IMR-90 (cell line): ENCODE data around the gene SFT2D2. TPM values are rescaled to one million over a fixed set of nuclear protein-coding genes. Genes with fewer than 3 reads are reported as not detected.

ENCODE experiments used
- ATAC-seq: fragments of 200-7000 bp; cut with Tn5 transposase; 2 replicates; pipeline ENCODE4 v1.9.1; 2020; ENCODE audit warnings: low read depth, mild to moderate bottlenecking, moderate library complexity
- BruUV-seq: library from RNA; stranded (reverse); fragments of 400-500 nt; replicated peaks from 2 replicates; lab custom pipeline; 2021; lab: Mats Ljungman, UMichigan
- CTCF ChIA-PET: fragments of 300-600 bp; formaldehyde crosslinking; extraction: SDS; loops from one replicate; lab custom pipeline; 2021; ENCODE audit warnings: antibody characterized with exemption; lab: Yijun Ruan, JAX
- POLR2A ChIA-PET: fragments of 300-600 bp; sonication (Branson Sonifier 250); formaldehyde crosslinking; loops from one replicate; lab custom pipeline; 2022; ENCODE audit warnings: antibody characterized with exemption; ENCODE audit not compliant: unreplicated experiment; lab: Charles Lee
- DNase-seq: peaks from one replicate; pipeline ENCODE4 v3.0.0; 2013
- H2AFZ ChIP-seq: replicated peaks from 2 replicates; pipeline ENCODE3; 2013; ENCODE audit warnings: low read length, mild to moderate bottlenecking; ENCODE audit not compliant: poor library complexity
- H2AK5ac ChIP-seq: 2 replicates; pipeline ENCODE4 v1.6.1; 2013; ENCODE audit warnings: low read depth, low read length, inconsistent platforms
- H2AK9ac ChIP-seq: replicated peaks from 2 replicates; pipeline ENCODE3; 2013; ENCODE audit warnings: mild to moderate bottlenecking, low read depth, low read length, moderate library complexity; ENCODE audit not compliant: poor library complexity
- H2BK120ac ChIP-seq: 2 replicates; pipeline ENCODE4 v1.6.1; 2013; ENCODE audit warnings: low read depth, low read length, inconsistent platforms
- H2BK15ac ChIP-seq: 3 replicates; pipeline ENCODE4 v1.6.1; 2013; ENCODE audit warnings: low read depth, low read length, inconsistent platforms
- H2BK20ac ChIP-seq: 2 replicates; pipeline ENCODE4 v1.6.1; 2013; ENCODE audit warnings: low read depth, mild to moderate bottlenecking, inconsistent platforms, low read length, moderate library complexity
- H2BK5ac ChIP-seq: 2 replicates; pipeline ENCODE4 v1.6.1; 2013; ENCODE audit warnings: mild to moderate bottlenecking, low read depth, low read length, inconsistent platforms; ENCODE audit not compliant: poor library complexity, severe bottlenecking
- H3K14ac ChIP-seq: replicated peaks from 2 replicates; pipeline ENCODE4 v1.6.1; 2013; ENCODE audit warnings: low read depth, low read length, inconsistent platforms
- H3K18ac ChIP-seq: 2 replicates; pipeline ENCODE4 v1.6.1; 2013; ENCODE audit warnings: low read depth, low read length, control low read depth
- H3K23ac ChIP-seq: 2 replicates; pipeline ENCODE4 v1.6.1; 2013; ENCODE audit warnings: low read depth, low read length, inconsistent platforms
- H3K27ac ChIP-seq: 2 replicates; pipeline ENCODE4 v1.5.1; 2013; ENCODE audit warnings: mild to moderate bottlenecking, control low read depth, low read length; ENCODE audit not compliant: insufficient read depth
- H3K27me3 ChIP-seq: 2 replicates; pipeline ENCODE4 v1.6.1; 2013; ENCODE audit warnings: low read length; ENCODE audit not compliant: control insufficient read depth, insufficient read depth
- H3K36me3 ChIP-seq: 2 replicates; pipeline ENCODE4 v1.6.1; 2013; ENCODE audit warnings: low read length, mixed read lengths; ENCODE audit not compliant: control insufficient read depth, insufficient read depth
- H3K4ac ChIP-seq: 2 replicates; pipeline ENCODE4 v1.6.1; 2013; ENCODE audit warnings: low read depth, low read length, inconsistent platforms
- H3K4me1 ChIP-seq: 2 replicates; pipeline ENCODE4 v1.6.1; 2013; ENCODE audit warnings: low read length, mixed read lengths; ENCODE audit not compliant: control insufficient read depth, insufficient read depth
- H3K4me2 ChIP-seq: 2 replicates; pipeline ENCODE4 v1.6.1; 2013; ENCODE audit warnings: low read depth, mild to moderate bottlenecking, control low read depth, low read length, moderate library complexity
- H3K4me3 ChIP-seq: 2 replicates; pipeline ENCODE4 v1.5.1; 2013; ENCODE audit warnings: low read depth, mild to moderate bottlenecking, control low read depth, low read length, moderate library complexity; ENCODE audit not compliant: insufficient read depth
- H3K56ac ChIP-seq: 2 replicates; pipeline ENCODE4 v1.6.1; 2013; ENCODE audit warnings: low read length, inconsistent platforms; ENCODE audit not compliant: insufficient read depth; ENCODE audit errors: extremely low read depth
- H3K79me1 ChIP-seq, 2 experiments: 2 replicates each; pipeline ENCODE4 v1.6.1; 2013; ENCODE audit warnings: low read length in 2 of 2, inconsistent platforms in 1 of 2, low read depth in 1 of 2
- H3K9ac ChIP-seq: 2 replicates; pipeline ENCODE4 v1.6.1; 2013; ENCODE audit warnings: low read depth, low read length, control low read depth
- H3K9me1 ChIP-seq: 2 replicates; pipeline ENCODE4 v1.6.1; 2013; ENCODE audit warnings: low read length, inconsistent platforms; ENCODE audit not compliant: insufficient read depth
- H3K9me3 ChIP-seq: 2 replicates; pipeline ENCODE4 v1.6.1; 2013; ENCODE audit warnings: low read length; ENCODE audit not compliant: control insufficient read depth, insufficient read depth
- H4K20me1 ChIP-seq: 2 replicates; pipeline ENCODE4 v1.6.1; 2013; ENCODE audit warnings: low read length, inconsistent platforms; ENCODE audit not compliant: insufficient read depth
- H4K5ac ChIP-seq: 2 replicates; pipeline ENCODE4 v1.6.1; 2013; ENCODE audit warnings: mild to moderate bottlenecking, low read depth, low read length, control low read depth
- H4K8ac ChIP-seq, 2 experiments: 2 replicates each; pipeline ENCODE4 v1.6.1; 2013; ENCODE audit warnings: low read depth in 2 of 2, low read length in 2 of 2, control low read depth in 1 of 2, inconsistent platforms in 1 of 2
- H4K91ac ChIP-seq: 2 replicates; pipeline ENCODE4 v1.6.1; 2013; ENCODE audit warnings: low read depth, low read length, inconsistent platforms; ENCODE audit not compliant: insufficient read depth
- BHLHE40 ChIP-seq: fragments of 150-350 bp; IDR thresholded peaks from 2 replicates; pipeline ENCODE4 v1.6.1; 2016; ENCODE audit warnings: mild to moderate bottlenecking, low read depth, low read length
- CEBPB ChIP-seq: IDR thresholded peaks from 2 replicates; pipeline ENCODE4 v1.6.1; 2012; ENCODE audit warnings: low read depth, low read length, improper control_type of control experiment
- CHD1 ChIP-seq: IDR thresholded peaks from 2 replicates; pipeline ENCODE4 v1.6.1; 2012; ENCODE audit warnings: low read depth, low read length, improper control_type of control experiment
- CTCF ChIP-seq: conservative IDR thresholded peaks from 2 replicates; pipeline ENCODE4 v1.5.1; 2012; ENCODE audit warnings: mild to moderate bottlenecking, low read depth, low read length, improper control_type of control experiment
- FOS ChIP-seq: fragments of 150-350 bp; IDR thresholded peaks from 2 replicates; pipeline ENCODE4 v1.6.1; 2016; ENCODE audit warnings: low read depth, low read length
- MAFK ChIP-seq: IDR thresholded peaks from 2 replicates; pipeline ENCODE4 v1.6.1; 2012; ENCODE audit warnings: low read depth, low read length, improper control_type of control experiment
- MAZ ChIP-seq: IDR thresholded peaks from 2 replicates; pipeline ENCODE4 v1.6.1; 2012; ENCODE audit warnings: low read depth, mild to moderate bottlenecking, low read length, improper control_type of control experiment, moderate library complexity, borderline replicate concordance
- MXI1 ChIP-seq: IDR thresholded peaks from 2 replicates; pipeline ENCODE4 v1.6.1; 2012; ENCODE audit warnings: low read depth, mild to moderate bottlenecking, low read length, moderate library complexity, borderline replicate concordance
- NFE2L2 ChIP-seq: fragments of 150-350 bp; IDR thresholded peaks from 2 replicates; pipeline ENCODE4 v1.6.1; 2016; ENCODE audit warnings: low read depth, mild to moderate bottlenecking, low read length
- POLR2A ChIP-seq: IDR thresholded peaks from 2 replicates; pipeline ENCODE4 v1.6.1; 2012; ENCODE audit warnings: mild to moderate bottlenecking, low read depth, low read length
- RAD21 ChIP-seq: IDR thresholded peaks from 2 replicates; pipeline ENCODE4 v1.6.1; 2012; ENCODE audit warnings: low read length, improper control_type of control experiment
- RCOR1 ChIP-seq: IDR thresholded peaks from 2 replicates; pipeline ENCODE4 v1.6.1; 2012; ENCODE audit warnings: mild to moderate bottlenecking, low read length, improper control_type of control experiment; ENCODE audit not compliant: insufficient replicate concordance
- RFX5 ChIP-seq: IDR thresholded peaks from 2 replicates; pipeline ENCODE4 v1.8.0; 2012; ENCODE audit warnings: low read depth, mild to moderate bottlenecking, low read length, moderate library complexity
- SMC3 ChIP-seq: fragments of 150-350 bp; IDR thresholded peaks from 2 replicates; pipeline ENCODE4 v1.6.1; 2016; ENCODE audit warnings: low read depth, mild to moderate bottlenecking, antibody characterized with exemption, low read length, moderate library complexity
- USF2 ChIP-seq: fragments of 150-350 bp; IDR thresholded peaks from 2 replicates; pipeline ENCODE4 v1.6.1; 2017; ENCODE audit warnings: mild to moderate bottlenecking, antibody characterized with exemption, low read length, low read depth
- WGBS, 2 experiments: methylation state at CpG; one replicate each; pipeline versions ENCODE4 v1.1.5 to v1.1.7; 2013; ENCODE audit warnings: missing lambda C conversion rate in 2 of 2; ENCODE audit not compliant: insufficient read length in 1 of 2; ENCODE audit errors: extremely low coverage in 2 of 2; 5-methylcytosine and 5-hydroxymethylcytosine counted together
- dilution Hi-C: fragments of 300-500 bp; cut with HindIII; formaldehyde crosslinking; loops from one replicate; pipeline ENCODE4 v1.14.3; 2018; ENCODE audit warnings: low sequenced_read_pairs; ENCODE audit not compliant: unreplicated experiment
- in situ Hi-C: fragments of 300-500 bp; cut with MboI; formaldehyde crosslinking; loops from 3 replicates; pipeline ENCODE4 v1.14.3; 2019; ENCODE audit warnings: low sequenced_read_pairs, inconsistent platforms, mixed read lengths
- intact Hi-C: fragments of 100-400 bp; cut with micrococcal nuclease; formaldehyde crosslinking; loops from 2 replicates; pipeline ENCODE4 v1.10.0; 2022
- polyA plus RNA-seq, 3 experiments: library from polyadenylated mRNA; depleted of rRNA; stranded (reverse); fragments of >200 nt; gene quantifications; 2 replicates each; pipeline ENCODE4 v1.2.3, GENCODE V29; 2012; ENCODE audit warnings: low replicate concordance in 1 of 3
- total RNA-seq: library from RNA; depleted of rRNA; stranded (reverse); fragments of >200 nt; gene quantifications from 2 replicates; pipeline ENCODE4 v1.2.3, GENCODE V29; 2012
- TF ChIP-seq, protein P1 (sequence below): fragments of 150-350 bp; IDR thresholded peaks from 2 replicates; pipeline ENCODE4 v1.6.1; 2016; ENCODE audit warnings: low read depth, mild to moderate bottlenecking, low read length, moderate library complexity, borderline replicate concordance

Gene SFT2D2
- total and polyA plus RNA-seq, 2 of the 4 experiments (the other 2 are of a cell fraction), result 11.1 to 37.6 TPM

- Histone ChIP-seq H2BK20ac (no peak overlapping the region), H4K91ac (no peak overlapping the region), H3K14ac (no peak overlapping the region), H3K27ac (no peak overlapping the region), H3K27me3 (no peaks in the 10 kb centered on the region), H4K20me1 (no peaks in the 10 kb centered on the region; the same call in 1 of the 2 replicates), H3K18ac (no peak overlapping the region), H2AK9ac (no peak overlapping the region), H3K4me2 (no peak overlapping the region), H3K4me1 (peaks cover 3% of the 10 kb centered on the region), H3K79me1 (peaks cover 7 to 9% of the 10 kb centered on the region in 2 experiments; a peak in 2 of 4 replicates), H3K56ac (no peak overlapping the region), H3K4ac (no peak overlapping the region), H3K23ac (no peak overlapping the region), H3K9me1 (peaks cover 4% of the 10 kb centered on the region), H3K9me3 (peaks cover 4% of the 10 kb centered on the region), H3K36me3 (0 out of 2 replicates have a peak, but pooled peaks cover 2% of the 10 kb centered on the region), H2AK5ac (no peak overlapping the region), H2AFZ (no peak overlapping the region), H4K8ac (no peak overlapping the region), H3K4me3 (no peak overlapping the region), H2BK5ac (no peak overlapping the region), H4K5ac (no peak overlapping the region), H2BK120ac (no peak overlapping the region), H2BK15ac (no peak overlapping the region), H3K9ac (no peak overlapping the region)
- POLR2A ChIA-PET, result no interaction called here
- dilution Hi-C loops, result no loop called here
- CTCF ChIA-PET, result no interaction called here
- intact Hi-C loops, result no loop called here
- WGBS, 2 experiments, result 100% methylated on average over 1 of the region's 2 CpGs; no CpG with 5 or more reads in 1 of the 2 experiments
- in situ Hi-C loops, result no loop called here
- TF ChIP-seq RFX5 (no peak), BHLHE40 (no peak), POLR2A (no peak), NFE2L2 (no peak), RAD21 (no peak), FOS (no peak), CTCF (no peak), CHD1 (no peak), MAZ (no peak), SMC3 (no peak), CEBPB (no peak), USF2 (no peak), MAFK (no peak), RCOR1 (no peak), MXI1 (no peak)
- TF ChIP-seq, protein P1, sequence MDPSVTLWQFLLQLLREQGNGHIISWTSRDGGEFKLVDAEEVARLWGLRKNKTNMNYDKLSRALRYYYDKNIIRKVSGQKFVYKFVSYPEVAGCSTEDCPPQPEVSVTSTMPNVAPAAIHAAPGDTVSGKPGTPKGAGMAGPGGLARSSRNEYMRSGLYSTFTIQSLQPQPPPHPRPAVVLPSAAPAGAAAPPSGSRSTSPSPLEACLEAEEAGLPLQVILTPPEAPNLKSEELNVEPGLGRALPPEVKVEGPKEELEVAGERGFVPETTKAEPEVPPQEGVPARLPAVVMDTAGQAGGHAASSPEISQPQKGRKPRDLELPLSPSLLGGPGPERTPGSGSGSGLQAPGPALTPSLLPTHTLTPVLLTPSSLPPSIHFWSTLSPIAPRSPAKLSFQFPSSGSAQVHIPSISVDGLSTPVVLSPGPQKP, result no peak
- no peak for DNase-seq
- BruUV-seq, result no TSS peak
- no peak for ATAC-seq
These were observed 30.4 kb downstream of the SFT2D2 start for GRCh38 chr1:168256164-168256563.
